HG03520 (cell line): ENCODE results near the gene KAT2B.
A peak's percentile ranks its signal among the peaks of the same experiment; 100 is the strongest.
"Not testable (repeated sequence)": the region's sequence is repeated elsewhere in the genome, so short reads cannot be mapped to it uniquely, and the experiment has no call there.

Experiments
- ATAC-seq: cut with Tn5 transposase; IDR thresholded peaks from one replicate; pipeline ENCODE4 v1.9.1; 2021; ENCODE audit warnings: mild to moderate bottlenecking, moderate library complexity; ENCODE audit not compliant: unreplicated experiment

Gene KAT2B

DNA sequence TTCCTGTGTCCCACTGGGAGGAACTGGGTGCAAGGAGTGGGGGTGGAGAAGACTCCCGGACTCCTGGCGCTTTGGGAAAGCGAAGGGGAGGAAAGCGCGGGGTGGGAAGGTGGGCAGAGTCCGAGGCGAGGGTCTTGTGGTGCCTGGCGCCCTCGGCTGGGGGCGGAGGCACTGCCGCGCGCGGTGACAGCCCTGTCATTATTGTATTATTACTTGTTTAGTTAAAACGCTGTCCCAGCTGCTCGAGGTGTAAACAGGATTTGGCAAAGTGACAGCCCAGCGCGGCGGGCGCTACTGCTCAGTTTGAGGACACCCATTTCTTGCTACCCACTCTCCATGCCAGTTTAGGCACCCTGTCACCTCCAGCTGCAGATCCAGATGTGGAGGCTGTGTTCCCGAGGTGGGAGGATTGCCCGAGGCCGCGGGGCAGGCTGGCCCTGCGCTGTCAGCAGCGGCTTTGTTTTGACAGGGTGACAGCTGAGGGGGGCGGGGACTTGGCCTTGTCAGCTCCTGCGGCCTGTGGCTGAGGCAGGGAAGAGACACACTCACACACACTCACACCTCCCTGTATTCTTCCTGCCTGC lies 1.0 kb downstream of the KAT2B start:
- ATAC-seq: peak; percentile 41

DNA sequence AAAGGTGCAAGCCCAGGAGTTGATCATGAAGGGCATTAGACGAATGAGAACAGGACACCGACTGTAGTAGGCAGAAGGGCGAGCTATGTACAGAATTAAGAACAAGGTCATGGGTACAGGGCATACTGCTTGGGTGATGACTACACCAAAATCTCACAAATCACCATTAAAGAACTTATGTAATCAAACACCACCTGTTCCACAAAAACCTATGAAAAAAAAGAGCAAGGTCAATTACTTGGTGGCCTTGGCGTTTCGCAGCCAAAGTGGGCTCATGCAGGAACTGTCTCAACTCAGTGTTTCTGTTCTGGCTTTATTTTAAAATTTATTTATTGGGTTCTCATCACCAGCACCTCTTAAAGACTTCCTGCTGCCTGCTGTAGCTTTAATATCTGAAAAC lies 2.1 kb downstream of the KAT2B start:
- ATAC-seq: no peak

DNA sequence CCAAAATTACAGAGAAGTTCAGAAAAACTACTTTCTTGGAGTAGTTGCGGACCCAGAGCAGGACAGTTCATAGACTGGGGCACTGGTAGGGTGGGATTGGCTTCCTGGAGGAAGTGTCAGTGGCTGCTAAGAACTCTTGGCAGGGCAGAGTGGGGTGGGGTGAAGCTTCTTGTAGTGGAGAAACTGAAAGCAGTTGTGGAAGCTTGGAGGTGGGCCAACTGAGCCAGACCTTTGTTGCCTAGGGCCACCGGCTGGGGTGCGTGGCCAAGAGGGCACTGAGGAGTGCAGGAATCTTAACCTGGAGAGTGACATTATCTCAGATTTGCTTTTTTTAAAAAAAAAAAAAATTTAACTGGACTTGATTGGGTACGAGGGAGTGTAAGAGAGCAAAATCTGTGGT lies 3.1 kb downstream of the KAT2B start:
- no peak for ATAC-seq

DNA sequence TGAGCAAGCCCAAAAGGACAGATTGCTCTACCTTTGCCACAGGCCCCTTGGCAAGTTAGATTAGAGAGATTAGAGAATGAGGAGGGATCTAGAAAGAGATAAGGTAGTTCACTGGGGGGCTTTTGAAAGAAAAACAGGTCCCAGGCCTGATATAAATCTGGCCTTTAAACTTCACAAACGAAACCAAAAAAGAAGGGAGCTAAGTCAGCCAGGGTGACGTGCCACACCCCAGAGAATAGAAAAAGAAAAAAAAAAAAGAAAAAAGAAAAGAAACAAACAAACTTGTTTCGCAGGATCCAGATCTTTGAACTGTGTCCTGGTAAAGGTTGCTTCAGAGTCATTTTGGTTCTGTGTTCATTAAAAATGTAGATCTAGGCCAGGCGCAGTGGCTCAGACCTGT lies 3.6 kb downstream of the KAT2B start:
- no peak for ATAC-seq

DNA sequence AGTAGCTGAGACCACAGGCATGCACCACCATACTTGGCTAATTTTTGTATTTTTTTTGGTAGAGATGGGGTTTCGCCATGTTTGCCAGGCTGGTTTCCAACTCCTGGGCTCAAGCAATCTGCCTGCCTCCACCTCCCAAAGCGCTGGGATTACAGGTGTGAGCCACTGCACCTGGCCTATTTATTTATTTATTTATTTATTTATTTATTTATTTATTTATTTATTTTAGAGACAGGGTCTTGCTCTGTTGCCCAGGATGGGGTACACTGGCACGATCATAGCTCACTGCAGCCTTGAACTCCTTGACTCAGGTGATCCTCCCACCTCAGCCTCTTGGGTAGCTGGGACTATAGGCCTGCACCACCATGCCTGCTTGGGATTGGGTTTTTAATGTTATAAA lies 4.9 kb downstream of the KAT2B start:
- not testable (repeated sequence) for ATAC-seq

DNA sequence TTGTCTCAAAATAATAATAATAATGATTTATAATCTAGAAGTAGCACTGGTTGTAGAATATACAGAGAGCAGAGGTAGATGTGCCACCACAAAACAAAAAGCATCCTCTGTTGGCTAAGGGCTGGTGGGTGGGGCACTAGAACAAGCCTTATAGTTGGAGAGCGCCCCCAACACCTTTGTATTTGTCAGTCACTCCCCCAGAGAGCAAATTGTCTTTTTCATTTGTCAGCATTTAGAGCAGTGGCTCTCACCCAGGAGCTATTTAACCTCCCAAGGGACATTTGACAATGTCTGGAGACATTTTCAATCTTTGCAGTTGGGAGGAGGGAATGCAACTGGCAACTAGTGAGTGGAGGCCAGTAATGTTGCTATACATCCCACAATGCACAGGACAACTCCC lies 6.3 kb downstream of the KAT2B start:
- no peak for ATAC-seq

DNA sequence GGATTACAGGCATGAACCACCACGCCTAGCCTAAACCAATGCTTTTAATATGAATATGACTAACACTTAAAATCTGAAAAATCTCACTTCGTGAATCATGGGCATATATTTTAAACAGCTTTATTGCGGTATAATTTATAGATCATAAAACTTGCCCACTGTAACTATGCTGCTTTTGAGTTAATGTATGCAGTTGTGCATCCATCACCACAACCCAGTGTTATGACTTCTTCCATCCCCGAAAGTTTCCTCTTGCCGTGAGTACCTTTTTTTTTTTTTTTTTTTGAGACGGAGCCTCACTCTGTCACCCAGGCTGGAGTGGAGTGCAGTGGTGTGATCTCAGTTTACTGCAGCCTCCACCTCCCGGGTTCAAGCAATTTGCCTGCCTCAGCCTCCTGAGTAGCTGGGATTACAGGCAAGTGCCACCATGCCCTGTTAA lies 7.1 kb downstream of the KAT2B start:
- ATAC-seq: no peak

DNA sequence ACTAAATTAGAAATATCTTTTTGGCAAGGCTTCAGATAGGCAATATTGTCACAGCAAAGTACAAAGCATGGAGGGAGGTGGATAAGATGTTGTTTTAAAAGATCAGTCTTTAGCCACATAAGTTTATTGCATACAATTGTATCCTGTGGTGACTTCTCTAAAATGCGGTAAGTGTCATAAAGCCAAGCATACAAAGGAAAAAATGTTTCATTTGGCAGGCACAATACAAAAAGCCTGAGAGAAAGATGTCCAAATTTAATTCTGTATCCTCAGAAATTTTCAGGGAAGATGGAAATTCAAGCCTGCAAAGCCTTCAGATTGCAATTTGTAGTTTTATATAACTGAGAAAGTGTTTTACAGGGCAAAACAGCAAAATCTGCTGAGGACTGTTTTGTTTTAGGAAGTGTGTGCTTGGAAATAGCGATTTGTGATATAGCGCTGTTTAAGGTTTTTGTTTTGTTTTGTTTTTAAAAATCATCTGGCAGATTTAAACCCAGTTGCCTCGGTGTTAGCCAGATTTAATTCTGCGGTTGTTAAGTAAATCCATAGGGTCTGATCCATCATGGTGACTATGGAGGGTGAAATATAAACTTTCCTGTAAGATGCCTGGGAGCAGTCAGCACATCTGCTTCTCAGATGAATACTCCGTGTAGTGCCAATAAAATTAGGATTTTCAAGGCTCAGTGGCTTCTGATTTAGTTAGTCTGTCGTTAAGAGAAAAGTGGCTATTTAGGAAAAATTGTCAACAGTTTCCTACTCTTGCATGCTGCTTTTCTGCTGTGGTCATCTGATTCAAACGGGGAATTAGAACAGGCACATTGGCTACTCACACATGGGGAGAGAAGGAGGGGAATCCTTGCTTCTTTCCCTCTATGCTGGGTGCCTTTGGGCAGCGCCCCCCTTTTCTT lies 8.0 kb downstream of the KAT2B start:
- ATAC-seq: peak; percentile 36

DNA sequence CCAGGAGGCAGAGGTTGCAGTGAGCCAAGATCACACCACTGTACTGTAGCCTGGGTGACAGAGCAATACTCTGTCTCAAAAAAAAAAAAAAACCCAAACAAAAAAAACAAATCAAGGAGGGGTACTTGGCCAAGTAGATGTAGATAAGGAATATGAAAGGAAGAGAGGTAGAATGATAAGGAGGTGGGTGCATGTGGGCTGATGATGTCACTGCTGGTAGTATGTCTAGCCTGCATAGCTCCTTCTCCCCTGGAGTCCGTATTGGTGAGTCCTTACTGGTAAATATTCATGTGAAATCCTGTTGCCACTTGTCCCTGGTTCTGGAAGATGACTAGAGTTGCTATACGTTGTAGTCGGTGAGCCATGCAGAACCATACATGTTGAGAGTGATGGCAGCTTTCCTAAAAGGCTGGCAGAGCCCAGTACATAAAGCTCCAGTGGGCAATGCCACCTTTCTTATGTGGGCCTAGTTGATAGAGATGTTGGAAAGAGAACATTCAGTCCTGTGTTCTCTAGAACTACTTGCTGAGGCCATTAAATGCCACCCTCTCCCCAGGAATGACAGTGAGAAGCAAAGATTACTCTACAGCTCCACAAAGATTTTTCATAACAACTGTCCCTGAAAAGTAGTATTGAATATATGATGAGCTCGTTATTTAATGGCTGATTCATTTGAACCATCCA lies 11.0 kb downstream of the KAT2B start:
- ATAC-seq: no peak

DNA sequence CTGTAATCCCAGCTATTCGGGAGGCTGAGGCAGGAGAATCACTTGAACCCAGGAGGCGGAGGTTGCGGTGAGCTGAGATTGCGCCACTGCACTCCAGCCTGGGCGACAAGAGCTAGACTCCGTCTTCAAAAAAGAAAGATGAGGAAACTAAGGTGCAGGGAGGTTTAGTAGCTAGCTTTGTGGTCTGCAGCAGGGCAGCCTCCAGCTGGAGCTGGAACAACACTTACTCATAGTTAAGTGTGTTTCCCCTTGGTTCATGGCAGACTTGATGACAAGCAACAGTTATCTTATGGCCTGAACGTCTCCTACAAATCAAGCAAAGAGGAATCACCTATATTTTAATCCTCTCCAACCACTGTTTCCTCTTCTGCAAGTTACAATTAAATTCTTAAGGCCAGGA lies 12.6 kb downstream of the KAT2B start:
- ATAC-seq: no peak

DNA sequence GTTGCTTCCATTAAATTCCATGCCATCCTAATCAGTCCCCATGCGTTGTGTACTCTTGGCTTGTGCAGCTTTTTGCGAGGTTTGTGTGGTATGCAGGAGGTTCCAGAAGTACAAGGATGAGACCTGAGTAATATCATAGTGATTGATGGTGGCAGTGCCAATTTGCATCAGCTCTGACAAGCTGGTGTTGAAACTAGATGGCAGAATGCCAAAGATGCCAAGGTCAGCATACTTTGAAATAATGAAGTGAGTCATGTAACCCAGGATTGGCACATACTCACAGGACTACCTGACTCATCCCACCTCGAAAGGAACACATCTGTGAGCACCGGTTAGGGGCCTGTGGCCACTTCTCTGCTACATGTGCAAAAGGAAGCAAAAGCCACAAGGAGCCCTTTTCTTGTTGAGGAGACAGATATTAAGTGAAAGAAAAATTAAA lies 14.3 kb downstream of the KAT2B start:
- peak; percentile 77 for ATAC-seq

DNA sequence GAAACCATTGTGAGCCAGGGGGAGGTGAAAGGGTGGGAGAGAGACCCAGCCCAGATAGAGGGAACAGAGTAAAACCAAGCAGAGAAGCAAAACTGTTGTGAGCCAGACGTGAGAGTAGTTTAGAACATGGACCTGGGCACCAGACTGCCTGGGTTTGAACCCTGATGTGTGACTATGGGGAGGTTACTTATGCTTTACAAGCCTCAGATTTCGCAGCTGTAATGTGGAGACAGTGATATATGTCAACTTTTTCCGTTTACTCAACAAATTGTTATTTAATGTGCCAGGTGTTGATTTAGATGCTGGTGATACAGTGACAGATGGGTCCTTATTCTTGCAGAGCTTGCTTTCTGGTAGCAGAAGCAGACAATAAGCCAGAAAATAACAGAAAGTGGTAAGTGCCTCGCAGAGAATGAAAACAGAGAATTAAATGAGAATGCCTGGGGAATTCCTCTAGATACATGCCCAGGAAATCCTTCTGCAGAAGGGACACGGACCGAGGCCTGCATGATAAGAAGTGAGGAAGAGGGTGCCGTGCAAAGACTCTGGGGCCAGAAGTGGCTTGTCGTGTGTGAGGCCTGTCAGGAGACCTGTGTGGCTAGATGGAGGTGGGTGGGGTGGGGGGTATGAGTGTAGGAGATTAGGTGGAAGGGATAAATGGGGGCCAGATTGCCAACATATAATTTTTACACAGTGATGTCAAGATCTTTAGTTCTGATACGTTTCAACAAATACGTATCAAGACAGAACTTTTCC lies 15.0 kb downstream of the KAT2B start:
- no peak for ATAC-seq

DNA sequence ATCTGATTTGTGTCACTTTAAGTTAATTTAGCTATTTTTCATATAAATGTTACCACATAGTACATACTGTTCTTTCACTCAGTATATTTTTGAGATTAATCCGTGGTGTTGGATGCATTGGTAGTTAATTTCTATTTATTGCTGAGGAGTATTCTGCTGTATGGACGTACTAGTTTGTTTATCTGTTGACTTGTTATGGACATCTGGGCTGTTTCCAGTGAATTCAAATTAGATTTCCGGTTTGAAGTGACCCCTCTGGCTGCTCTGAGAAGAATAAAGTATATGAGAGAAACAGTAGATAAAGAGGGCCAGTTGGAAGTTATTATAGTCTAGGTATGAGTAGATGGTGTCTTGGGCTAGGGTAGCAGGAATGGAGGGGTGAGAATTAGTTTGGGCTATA lies 15.6 kb downstream of the KAT2B start:
- ATAC-seq: no peak

DNA sequence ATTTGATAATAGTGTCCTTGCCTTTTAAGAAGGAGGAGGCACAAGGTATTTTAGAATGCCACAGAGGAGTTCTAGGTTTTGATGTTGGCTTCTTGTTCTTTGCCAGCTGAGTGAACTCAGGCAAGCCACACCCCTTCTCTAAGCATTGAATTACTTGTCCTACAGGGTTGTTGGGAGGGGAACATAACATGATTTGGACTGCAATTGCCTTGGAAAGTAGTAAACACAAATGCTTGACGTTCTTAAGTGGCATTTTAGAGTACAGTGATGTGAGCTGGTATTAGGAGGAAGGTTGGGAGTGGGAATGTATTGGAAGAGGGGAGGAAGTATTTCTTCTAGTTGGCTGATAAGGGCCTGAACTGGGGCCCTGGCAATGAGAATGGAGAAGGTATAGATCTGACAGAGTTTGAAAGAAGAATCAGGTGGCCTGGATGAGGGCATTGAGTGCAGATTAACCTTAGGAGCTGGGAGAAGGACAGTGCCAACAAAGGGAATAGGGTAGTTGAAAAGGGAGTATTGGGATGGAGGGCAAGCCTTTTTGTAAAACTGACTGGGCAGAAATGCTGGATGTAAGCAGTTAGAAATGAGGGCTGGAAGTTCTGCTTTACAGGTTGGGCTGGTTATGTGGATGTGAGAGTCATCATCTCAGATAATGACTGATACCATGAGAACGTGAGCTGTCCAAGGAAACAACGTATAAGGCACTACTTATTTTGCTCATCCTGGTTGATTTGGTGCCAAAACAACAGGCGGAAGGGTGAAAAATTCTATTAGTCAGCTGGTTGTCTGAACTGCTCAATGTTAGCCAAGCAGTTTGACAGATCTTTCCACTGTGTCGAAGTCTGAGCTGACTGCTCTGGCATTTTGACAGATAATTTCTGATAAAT lies 16.7 kb downstream of the KAT2B start:
- ATAC-seq: peak; percentile 33

DNA sequence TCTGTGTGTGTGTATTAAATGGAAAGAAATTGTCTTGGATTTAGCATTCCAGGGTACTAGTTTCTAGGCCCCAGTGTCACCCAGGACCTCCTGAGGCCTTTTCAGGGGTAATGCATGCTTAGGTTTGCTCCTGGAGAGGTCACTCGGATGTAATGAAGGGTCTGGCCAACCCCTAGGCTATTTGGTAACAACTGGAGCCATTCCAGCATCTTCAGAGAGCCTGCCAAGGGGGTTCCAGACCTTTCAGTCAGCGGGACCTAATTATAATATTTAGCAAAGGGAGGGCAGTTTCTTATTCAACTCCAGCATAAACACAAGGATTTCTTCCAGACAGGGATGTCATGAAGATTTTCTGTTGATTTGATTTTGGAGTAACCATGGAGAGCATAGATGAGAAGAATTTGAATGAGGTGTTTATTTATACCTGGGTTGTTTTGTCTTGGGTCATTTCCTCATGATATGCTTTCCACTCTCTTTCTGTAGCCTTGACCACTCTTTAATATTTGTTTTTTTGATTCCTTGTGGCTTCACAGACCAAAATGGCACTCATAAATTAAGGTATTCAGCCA lies 17.4 kb downstream of the KAT2B start:
- ATAC-seq: no peak

DNA sequence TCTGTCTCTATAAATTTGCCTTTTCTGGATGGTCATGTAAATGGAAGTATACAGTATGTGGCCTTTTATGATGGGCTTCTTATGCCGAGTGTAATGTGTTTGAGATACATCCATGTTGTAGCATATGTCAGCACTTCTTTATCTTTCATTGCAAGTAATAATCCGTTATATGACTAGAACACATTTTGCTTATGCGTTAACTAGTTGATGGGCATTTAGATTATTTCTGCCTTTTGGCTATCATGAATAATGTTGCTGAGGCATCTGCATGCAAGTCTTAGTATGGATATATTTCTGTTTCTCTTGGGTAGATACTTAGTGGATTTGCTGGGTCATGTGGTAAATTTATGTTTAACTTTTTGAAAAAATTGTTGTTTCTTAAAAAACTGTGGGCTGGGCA lies 19.7 kb downstream of the KAT2B start:
- ATAC-seq: no peak

DNA sequence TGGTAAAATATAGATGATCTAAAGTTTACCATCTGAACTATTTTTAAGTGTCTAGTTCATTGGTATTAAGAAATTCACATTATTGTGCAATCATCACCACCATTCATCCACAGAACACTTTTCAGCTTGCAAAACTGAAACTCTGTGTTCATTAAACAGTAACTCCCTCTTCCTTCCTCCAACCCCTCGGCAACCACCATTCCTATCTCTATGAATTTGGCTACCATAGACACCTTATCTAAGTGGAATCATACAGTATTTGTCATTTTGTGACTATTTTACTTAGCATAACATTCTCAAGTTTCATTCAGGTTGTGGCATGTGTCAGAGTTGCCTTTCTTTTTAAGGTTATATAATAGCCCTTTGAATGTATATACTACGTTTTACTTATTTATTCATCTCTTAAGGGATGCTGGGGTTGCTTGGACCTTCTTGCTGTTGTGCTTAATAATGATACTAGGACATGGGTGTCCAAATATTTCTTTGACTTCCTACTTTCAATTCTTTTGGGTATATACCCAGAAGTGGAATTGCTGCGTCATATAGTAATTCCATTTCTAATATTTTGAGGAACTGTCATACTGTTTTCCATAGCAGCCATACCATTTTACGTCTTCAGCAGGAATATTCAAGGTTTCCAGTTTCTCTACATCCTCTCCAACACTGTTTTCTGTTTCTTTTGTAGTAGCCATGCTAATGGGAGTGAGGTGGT lies 20.9 kb downstream of the KAT2B start:
- peak; percentile 64 for ATAC-seq

DNA sequence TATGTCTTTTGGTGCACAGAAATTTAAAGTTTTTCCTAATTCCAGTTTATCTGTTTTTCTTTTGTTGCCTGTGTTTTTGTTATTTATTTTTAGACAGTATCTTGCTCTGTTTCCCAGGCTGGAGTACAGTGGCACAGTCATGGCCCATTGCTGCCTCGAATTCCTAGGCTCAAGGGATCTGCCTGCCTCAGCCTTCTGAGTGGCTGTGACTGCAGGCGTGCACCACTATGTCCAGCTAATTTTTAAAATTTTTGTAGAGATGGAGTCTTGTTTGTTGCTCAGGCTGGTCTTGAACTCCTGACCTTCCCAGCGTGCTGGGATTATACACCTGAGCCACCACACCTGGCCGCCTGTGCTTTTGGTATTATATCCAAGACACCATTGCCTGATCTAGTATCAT lies 22.8 kb downstream of the KAT2B start:
- ATAC-seq: no peak

DNA sequence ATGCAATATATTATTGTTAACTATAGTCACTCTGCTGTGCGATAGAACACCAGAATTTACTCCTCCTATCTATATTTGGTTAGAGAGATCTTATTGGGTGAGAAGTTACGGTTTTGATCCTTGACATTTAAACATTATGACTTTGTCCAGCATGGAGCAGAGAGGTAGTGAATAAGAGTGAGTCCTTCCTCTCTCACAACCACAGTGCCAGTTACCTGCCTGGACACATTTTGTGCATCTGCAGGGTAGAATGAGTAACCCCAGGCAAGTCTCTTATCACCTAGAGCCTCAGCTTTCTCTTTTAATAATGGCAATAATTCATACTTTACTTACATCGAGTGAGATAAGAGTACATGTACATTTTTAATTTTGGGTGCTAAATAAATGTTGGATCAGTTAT lies 24.1 kb downstream of the KAT2B start:
- no peak for ATAC-seq
